ENCODE results near the gene PRPF40B.

The PRPF40B gene

GRCh38 chr12:49644620-49644994 lies 21.2 kb downstream of the PRPF40B start:
- Histone ChIP-seq H3K18ac (ENCODE audit: low read length) (peak overlapping the region; percentile 54), H3K14ac (ENCODE audit: low read length) (no peak overlapping the region), H3K9ac (ENCODE audit: low read depth, low read length, poor library complexity) (no peak overlapping the region), H3K4me2 (ENCODE audit: insufficient read depth, low read length, poor library complexity, severe bottlenecking) (no peak overlapping the region), H4K91ac (ENCODE audit: low read depth, low read length, poor library complexity) (no peak overlapping the region), H3K4ac (ENCODE audit: low read length) (no peak overlapping the region), H2BK5ac (ENCODE audit: low read length) (no peak overlapping the region), H3K27me3 (ENCODE audit: control insufficient read depth in 3 of 3, insufficient read depth in 3 of 3, low read depth in 1 of 3, low read length in 3 of 3) (no peaks in the 10 kb centered on the region), H2BK120ac (ENCODE audit: low read depth, low read length) (no peak overlapping the region), H2AFZ (ENCODE audit: low read length) (no peak overlapping the region), H3K36me3 (replicated peaks in 1 of 2; ENCODE audit: control insufficient read depth in 2 of 2, insufficient read depth in 2 of 2, low read length in 2 of 2) (peaks cover 50 to 97% of the 10 kb centered on the region in 2 donors), H4K8ac (ENCODE audit: low read depth, low read length) (no peak overlapping the region), H2BK12ac (ENCODE audit: low read length) (no peak overlapping the region), H3K79me1 (ENCODE audit: low read depth, low read length) (no peaks in the 10 kb centered on the region), H3K4me1 (ENCODE audit: control insufficient read depth in 2 of 2, insufficient read depth in 1 of 2, low read depth in 1 of 2, low read length in 2 of 2) (peaks cover 2 to 3% of the 10 kb centered on the region in 2 donors), H3K23ac (ENCODE audit: low read depth, low read length, poor library complexity) (no peak overlapping the region), H3K4me3 (ENCODE audit: low read length in 2 of 2) (peak overlapping the region in 1 of 2 donors; percentile 37), H3K9me3 (replicated peaks in 1 of 2; ENCODE audit: control insufficient read depth in 2 of 2, insufficient read depth in 1 of 2, low read depth in 1 of 2, low read length in 2 of 2) (peaks cover 0 to 2% of the 10 kb centered on the region in 2 donors), H2AK5ac (ENCODE audit: low read depth, low read length) (no peak overlapping the region), H2BK15ac (ENCODE audit: low read length) (no peak overlapping the region), H3K27ac (replicated peaks; ENCODE audit: low read length) (peak overlapping the region; percentile 12)
- WGBS, 2 donors (ENCODE audit: extremely low coverage in 2 of 2, insufficient read length in 2 of 2, insufficient replicate concordance in 1 of 2) = no CpG with 5 or more reads among the region's 2 CpGs
- DNase-seq (ENCODE audit: low spot score) = peak; percentile 63

DNA sequence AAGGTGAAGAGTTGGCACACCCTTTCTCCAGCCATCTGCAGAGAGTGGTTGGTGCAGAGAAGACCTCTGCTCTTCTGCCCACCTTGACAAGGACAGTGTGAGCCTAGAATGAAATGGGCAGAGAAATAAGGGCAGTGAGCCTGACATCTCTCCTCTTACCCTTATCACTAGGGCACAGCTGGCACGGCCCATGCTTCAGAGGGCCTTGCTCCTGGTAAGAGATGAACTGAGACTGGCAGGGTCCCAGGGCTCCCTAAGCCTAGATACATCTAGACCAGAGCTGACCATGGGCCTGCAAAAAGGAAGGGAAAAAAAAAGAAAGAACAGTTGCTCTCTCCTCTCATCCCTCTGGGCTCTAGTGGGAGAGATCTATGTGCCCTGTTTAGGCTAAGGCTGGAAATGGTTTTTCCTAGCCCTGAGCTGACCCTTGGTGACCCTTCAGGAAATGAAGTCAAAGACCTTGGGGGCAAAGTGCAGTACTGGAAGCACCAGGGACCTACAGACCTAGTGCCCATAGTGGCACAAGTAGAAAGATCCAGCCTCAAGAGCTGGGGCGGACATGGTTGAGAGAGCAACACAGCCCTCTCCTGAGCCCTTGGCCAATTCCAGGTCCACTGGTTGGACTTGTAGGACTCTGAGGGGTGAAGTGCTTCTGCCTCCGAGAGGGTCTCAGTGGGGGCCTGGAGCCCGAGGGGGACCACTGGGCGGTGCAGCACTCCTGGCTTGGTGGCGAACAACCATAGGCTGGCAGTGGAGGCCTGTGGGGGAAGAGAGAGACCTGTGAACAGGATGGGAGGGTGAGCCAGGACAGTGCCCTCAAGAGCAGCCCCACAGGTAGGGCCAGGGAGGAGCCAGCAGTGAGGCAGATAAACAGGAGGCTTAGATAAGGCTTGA lies 22.0 kb downstream of the PRPF40B start:
- WGBS, 2 donors (ENCODE audit: extremely low coverage in 2 of 2, insufficient read length in 2 of 2, insufficient replicate concordance in 1 of 2) = no CpG with 5 or more reads among the region's 6 CpGs
- Histone ChIP-seq H3K4me1 (ENCODE audit: control insufficient read depth in 2 of 2, insufficient read depth in 1 of 2, low read depth in 1 of 2, low read length in 2 of 2) (peaks cover 2 to 3% of the 10 kb centered on the region in 2 donors), H4K91ac (ENCODE audit: low read depth, low read length, poor library complexity) (no peak overlapping the region), H2BK5ac (ENCODE audit: low read length) (no peak overlapping the region), H3K4ac (ENCODE audit: low read length) (no peak overlapping the region), H3K79me1 (ENCODE audit: low read depth, low read length) (no peaks in the 10 kb centered on the region), H2BK120ac (ENCODE audit: low read depth, low read length) (no peak overlapping the region), H3K27ac (replicated peaks; ENCODE audit: low read length) (peak overlapping the region; percentile 7), H3K18ac (ENCODE audit: low read length) (no peak overlapping the region), H3K23ac (ENCODE audit: low read depth, low read length, poor library complexity) (peak overlapping the region; percentile 6), H3K4me2 (ENCODE audit: insufficient read depth, low read length, poor library complexity, severe bottlenecking) (no peak overlapping the region), H2BK15ac (ENCODE audit: low read length) (no peak overlapping the region), H2AK5ac (ENCODE audit: low read depth, low read length) (no peak overlapping the region), H2BK12ac (ENCODE audit: low read length) (no peak overlapping the region), H3K14ac (ENCODE audit: low read length) (no peak overlapping the region), H3K9ac (ENCODE audit: low read depth, low read length, poor library complexity) (no peak overlapping the region), H2AFZ (ENCODE audit: low read length) (no peak overlapping the region), H3K4me3 (ENCODE audit: low read length in 2 of 2) (no peak overlapping the region), H3K36me3 (replicated peaks in 1 of 2; ENCODE audit: control insufficient read depth in 2 of 2, insufficient read depth in 2 of 2, low read length in 2 of 2) (peaks cover 57 to 99% of the 10 kb centered on the region in 2 donors), H3K9me3 (replicated peaks in 1 of 2; ENCODE audit: control insufficient read depth in 2 of 2, insufficient read depth in 1 of 2, low read depth in 1 of 2, low read length in 2 of 2) (peaks cover 0 to 2% of the 10 kb centered on the region in 2 donors), H4K8ac (ENCODE audit: low read depth, low read length) (no peak overlapping the region), H3K27me3 (ENCODE audit: control insufficient read depth in 3 of 3, insufficient read depth in 3 of 3, low read depth in 1 of 3, low read length in 3 of 3) (no peaks in the 10 kb centered on the region)
- DNase-seq (ENCODE audit: low spot score) = no peak

DNA sequence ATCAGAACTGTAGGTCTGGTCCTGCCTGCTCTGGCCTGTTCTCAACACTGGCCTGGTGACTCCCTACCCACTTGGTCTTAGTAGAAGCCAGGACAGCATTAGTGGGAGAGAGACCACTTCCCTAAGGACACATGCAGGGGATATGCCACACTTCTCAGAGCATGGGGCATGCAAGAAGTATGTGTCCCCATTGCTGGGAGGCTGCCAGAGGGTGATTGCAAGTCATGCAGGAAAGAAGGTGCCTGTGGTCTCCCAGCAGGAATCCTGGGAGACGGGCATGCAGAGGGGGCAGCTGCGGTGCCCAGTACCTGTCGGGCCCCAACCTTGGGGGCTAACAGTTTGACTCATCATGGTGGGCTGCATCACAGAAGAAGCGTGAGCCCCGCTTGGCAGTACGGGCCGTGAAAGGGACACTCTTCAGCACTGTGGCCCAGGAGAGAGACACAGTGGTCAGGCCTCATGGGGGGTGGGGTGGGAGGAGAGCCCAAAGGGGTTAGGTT lies 23.0 kb downstream of the PRPF40B start:
- Histone ChIP-seq H2AK5ac (ENCODE audit: low read depth, low read length) (no peak overlapping the region), H2BK15ac (ENCODE audit: low read length) (no peak overlapping the region), H3K9ac (ENCODE audit: low read depth, low read length, poor library complexity) (no peak overlapping the region), H2BK5ac (ENCODE audit: low read length) (no peak overlapping the region), H2BK12ac (ENCODE audit: low read length) (no peak overlapping the region), H4K91ac (ENCODE audit: low read depth, low read length, poor library complexity) (no peak overlapping the region), H3K18ac (ENCODE audit: low read length) (no peak overlapping the region), H2BK120ac (ENCODE audit: low read depth, low read length) (no peak overlapping the region), H3K79me1 (ENCODE audit: low read depth, low read length) (no peaks in the 10 kb centered on the region), H3K4me2 (ENCODE audit: insufficient read depth, low read length, poor library complexity, severe bottlenecking) (no peak overlapping the region), H2AFZ (ENCODE audit: low read length) (no peak overlapping the region), H4K8ac (ENCODE audit: low read depth, low read length) (no peak overlapping the region), H3K14ac (ENCODE audit: low read length) (no peak overlapping the region), H3K9me3 (replicated peaks in 1 of 2; ENCODE audit: control insufficient read depth in 2 of 2, insufficient read depth in 1 of 2, low read depth in 1 of 2, low read length in 2 of 2) (peaks cover 0 to 2% of the 10 kb centered on the region in 2 donors), H3K23ac (ENCODE audit: low read depth, low read length, poor library complexity) (no peak overlapping the region), H3K27ac (replicated peaks; ENCODE audit: low read length) (no peak overlapping the region), H3K36me3 (replicated peaks in 1 of 2; ENCODE audit: control insufficient read depth in 2 of 2, insufficient read depth in 2 of 2, low read length in 2 of 2) (peaks cover 64 to 99% of the 10 kb centered on the region in 2 donors), H3K4ac (ENCODE audit: low read length) (no peak overlapping the region), H3K4me3 (ENCODE audit: low read length in 2 of 2) (no peak overlapping the region), H3K4me1 (ENCODE audit: control insufficient read depth in 2 of 2, insufficient read depth in 1 of 2, low read depth in 1 of 2, low read length in 2 of 2) (peaks cover 2 to 3% of the 10 kb centered on the region in 2 donors), H3K27me3 (ENCODE audit: control insufficient read depth in 3 of 3, insufficient read depth in 3 of 3, low read depth in 1 of 3, low read length in 3 of 3) (no peaks in the 10 kb centered on the region)
- DNase-seq (ENCODE audit: low spot score) = no peak
- no CpG with 5 or more reads among the region's 7 CpGs for WGBS, 2 donors (ENCODE audit: extremely low coverage in 2 of 2, insufficient read length in 2 of 2, insufficient replicate concordance in 1 of 2)

DNA sequence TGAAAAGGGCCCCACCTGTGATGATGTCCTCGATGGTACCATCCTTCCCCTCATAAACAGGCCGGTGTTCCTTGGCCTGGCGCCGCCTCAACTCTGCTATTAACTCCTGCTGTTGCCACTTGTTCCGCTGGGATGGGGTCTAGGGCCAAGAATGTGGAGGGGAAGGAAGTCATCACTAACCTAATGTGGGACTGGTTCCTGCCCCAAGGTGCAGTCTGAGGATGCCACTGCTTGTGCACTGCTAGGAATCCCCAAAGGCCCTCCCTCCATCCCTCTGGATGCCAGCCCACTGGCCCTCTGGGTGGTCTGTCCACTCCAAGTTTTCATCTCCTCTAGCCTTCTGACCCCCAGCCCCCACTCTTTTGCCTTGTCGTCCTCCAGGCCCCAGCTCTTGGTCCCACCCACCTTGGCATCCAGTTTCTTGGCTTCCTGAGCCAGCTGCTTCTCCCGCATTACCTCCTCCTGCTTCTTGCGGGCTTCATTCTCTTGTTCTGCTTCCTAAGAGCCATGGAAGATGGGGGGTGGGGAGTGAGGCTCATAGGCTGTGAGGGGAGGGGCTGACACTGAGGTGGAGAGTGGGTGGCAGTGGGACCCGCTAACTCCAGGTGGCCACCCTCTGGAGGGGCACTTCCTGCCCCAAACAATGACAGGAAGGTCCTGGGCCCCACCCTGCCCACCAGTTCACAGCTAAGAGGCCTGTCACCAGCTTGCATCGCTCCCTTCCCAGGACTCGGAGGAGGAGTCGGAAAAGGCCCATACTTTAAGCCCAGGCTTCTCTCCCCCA lies 23.7 kb downstream of the PRPF40B start:
- Histone ChIP-seq H3K18ac (ENCODE audit: low read length) (no peak overlapping the region), H4K8ac (ENCODE audit: low read depth, low read length) (no peak overlapping the region), H3K4ac (ENCODE audit: low read length) (no peak overlapping the region), H2BK15ac (ENCODE audit: low read length) (no peak overlapping the region), H3K4me2 (ENCODE audit: insufficient read depth, low read length, poor library complexity, severe bottlenecking) (no peak overlapping the region), H4K91ac (ENCODE audit: low read depth, low read length, poor library complexity) (no peak overlapping the region), H3K14ac (ENCODE audit: low read length) (no peak overlapping the region), H3K9ac (ENCODE audit: low read depth, low read length, poor library complexity) (no peak overlapping the region), H3K4me1 (ENCODE audit: control insufficient read depth in 2 of 2, insufficient read depth in 1 of 2, low read depth in 1 of 2, low read length in 2 of 2) (peaks cover 3 to 5% of the 10 kb centered on the region in 2 donors), H3K23ac (ENCODE audit: low read depth, low read length, poor library complexity) (no peak overlapping the region), H3K27me3 (ENCODE audit: control insufficient read depth in 3 of 3, insufficient read depth in 3 of 3, low read depth in 1 of 3, low read length in 3 of 3) (no peaks in the 10 kb centered on the region), H2BK12ac (ENCODE audit: low read length) (no peak overlapping the region), H3K4me3 (ENCODE audit: low read length in 2 of 2) (no peak overlapping the region), H2AK5ac (ENCODE audit: low read depth, low read length) (no peak overlapping the region), H3K9me3 (replicated peaks in 1 of 2; ENCODE audit: control insufficient read depth in 2 of 2, insufficient read depth in 1 of 2, low read depth in 1 of 2, low read length in 2 of 2) (peaks cover 0 to 2% of the 10 kb centered on the region in 2 donors), H3K27ac (replicated peaks; ENCODE audit: low read length) (no peak overlapping the region), H2BK5ac (ENCODE audit: low read length) (no peak overlapping the region), H3K79me1 (ENCODE audit: low read depth, low read length) (no peaks in the 10 kb centered on the region), H2AFZ (ENCODE audit: low read length) (no peak overlapping the region), H3K36me3 (replicated peaks in 1 of 2; ENCODE audit: control insufficient read depth in 2 of 2, insufficient read depth in 2 of 2, low read length in 2 of 2) (peaks cover 63 to 99% of the 10 kb centered on the region in 2 donors), H2BK120ac (ENCODE audit: low read depth, low read length) (no peak overlapping the region)
- no CpG with 5 or more reads among the region's 12 CpGs for WGBS, 2 donors (ENCODE audit: extremely low coverage in 2 of 2, insufficient read length in 2 of 2, insufficient replicate concordance in 1 of 2)
- DNase-seq (ENCODE audit: low spot score) = no peak

All from neuronal stem cell (in vitro differentiated cells).